ENCODE results near the gene AP3D1. TPM values are rescaled to one million over a fixed set of nuclear protein-coding genes. Genes with fewer than 3 reads are reported as not detected.

The AP3D1 gene
- total and polyA plus RNA-seq, 10 donors, result 32.8 to 112 (median 96.2) TPM

DNA sequence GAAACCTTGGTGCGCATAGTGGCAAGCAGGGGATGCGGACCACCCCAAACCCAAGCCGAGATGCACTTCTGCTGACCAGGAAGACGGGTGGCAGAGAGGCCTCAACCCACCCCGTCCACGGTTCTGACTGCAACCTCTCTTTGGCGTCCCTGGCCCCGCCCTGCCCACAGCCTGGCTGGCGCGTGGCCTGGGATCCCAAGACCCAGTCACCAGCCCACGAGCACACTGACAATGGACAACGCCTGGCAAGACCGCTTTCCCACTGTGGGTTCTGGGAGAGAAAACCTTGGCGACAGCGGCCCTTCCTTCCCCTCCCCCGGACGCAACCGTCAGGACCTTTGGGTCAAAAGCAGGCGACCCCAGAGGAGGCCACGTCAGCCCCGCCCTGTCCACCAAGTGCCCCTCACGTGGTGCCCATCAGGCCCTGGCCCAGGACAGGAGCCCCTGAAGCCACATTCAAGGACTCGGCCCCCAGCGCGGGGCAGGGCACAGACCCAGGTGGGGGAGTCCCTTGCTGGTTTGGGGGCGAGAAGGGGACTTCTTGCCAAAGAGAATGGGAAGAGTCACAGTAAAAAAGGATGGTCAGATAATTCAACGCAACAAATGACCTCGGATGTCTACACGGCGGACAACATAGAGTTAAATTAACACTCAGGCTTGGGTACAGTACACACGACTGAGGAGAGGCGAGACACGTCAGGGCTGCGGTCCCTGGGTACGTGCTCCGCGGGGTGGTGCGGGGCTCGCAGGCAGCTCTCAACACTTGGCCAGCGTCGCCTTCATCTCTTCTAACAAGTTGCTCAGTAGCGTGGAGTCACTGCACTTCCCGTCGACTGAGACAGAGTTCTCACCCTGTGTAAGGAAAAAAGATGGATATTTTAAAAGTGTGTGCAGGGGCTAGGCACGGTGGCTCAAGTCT lies 49.7 kb downstream of the AP3D1 start:
- Histone ChIP-seq H3K4me3 (no peak overlapping the region), H3K9me3 (peaks cover 0 to 13% (median 4%) of the 10 kb centered on the region in 8 donors), H3K27me3 (replicated peaks in 1 of 7) (no peaks in the 10 kb centered on the region), H3K27ac (no peak overlapping the region), H3K4me1 (peaks cover 7 to 17% (median 13%) of the 10 kb centered on the region in 6 donors), H3K36me3 (peaks cover 0 to 81% (median 60%) of the 10 kb centered on the region in 6 donors)
- DNase-seq, result no peak
- TF ChIP-seq CTCF (IDR thresholded peaks at IDR 0.05 in 8 of 11, conservative IDR thresholded peaks at IDR 0.05 in 3 of 11), result no peak
- peak in 1 of 3 donors; percentile 1 for TF ChIP-seq POLR2AphosphoS5 (IDR thresholded peaks at IDR 0.05)
- no peak for TF ChIP-seq POLR2A (IDR thresholded peaks at IDR 0.05)
- 87 to 92% (median 91%) methylated on average over 34 to 45 of the region's 45 CpGs for WGBS, 5 donors
- intact Hi-C loops (cut with DNase I; ENCODE audit: low total_unique reads), result no loop called here

DNA sequence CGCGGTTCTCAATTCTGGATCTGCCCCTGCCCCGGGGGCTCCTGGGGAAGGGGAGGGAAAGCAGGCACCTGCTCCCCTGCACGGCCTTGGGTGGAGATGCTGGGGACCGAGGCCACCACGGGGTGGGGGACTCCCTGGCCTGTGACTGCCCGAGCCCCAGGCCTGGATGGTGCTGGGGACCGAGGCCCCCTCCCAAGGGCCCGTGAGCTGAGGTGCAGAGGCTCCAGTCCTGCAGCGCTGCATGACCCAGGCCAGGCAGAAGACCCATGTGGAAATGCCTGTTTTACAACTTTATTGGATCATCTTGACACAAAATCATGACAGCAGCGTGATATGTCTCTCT lies 50.7 kb downstream of the AP3D1 start:
- peaks cover 7 to 17% (median 14%) of the 10 kb centered on the region in 6 donors for H3K4me1 ChIP-seq
- H3K4me3 ChIP-seq, result no peak overlapping the region
- intact Hi-C loops (cut with DNase I; ENCODE audit: low total_unique reads), result no loop called here
- peaks cover 0 to 10% (median 3%) of the 10 kb centered on the region in 8 donors for H3K9me3 ChIP-seq
- 94 to 100% (median 95%) methylated on average over 3 to 11 of the region's 11 CpGs for WGBS, 5 donors
- peaks cover 0 to 71% (median 51%) of the 10 kb centered on the region in 6 donors for H3K36me3 ChIP-seq
- H3K27ac ChIP-seq, result no peak overlapping the region
- DNase-seq, result no peak
- no peaks in the 10 kb centered on the region for H3K27me3 ChIP-seq (replicated peaks in 1 of 7)
- no peak for TF ChIP-seq CTCF (IDR thresholded peaks at IDR 0.05 in 8 of 11, conservative IDR thresholded peaks at IDR 0.05 in 3 of 11)
- TF ChIP-seq POLR2AphosphoS5 (IDR thresholded peaks at IDR 0.05), result no peak
- no peak for TF ChIP-seq POLR2A (IDR thresholded peaks at IDR 0.05)

DNA sequence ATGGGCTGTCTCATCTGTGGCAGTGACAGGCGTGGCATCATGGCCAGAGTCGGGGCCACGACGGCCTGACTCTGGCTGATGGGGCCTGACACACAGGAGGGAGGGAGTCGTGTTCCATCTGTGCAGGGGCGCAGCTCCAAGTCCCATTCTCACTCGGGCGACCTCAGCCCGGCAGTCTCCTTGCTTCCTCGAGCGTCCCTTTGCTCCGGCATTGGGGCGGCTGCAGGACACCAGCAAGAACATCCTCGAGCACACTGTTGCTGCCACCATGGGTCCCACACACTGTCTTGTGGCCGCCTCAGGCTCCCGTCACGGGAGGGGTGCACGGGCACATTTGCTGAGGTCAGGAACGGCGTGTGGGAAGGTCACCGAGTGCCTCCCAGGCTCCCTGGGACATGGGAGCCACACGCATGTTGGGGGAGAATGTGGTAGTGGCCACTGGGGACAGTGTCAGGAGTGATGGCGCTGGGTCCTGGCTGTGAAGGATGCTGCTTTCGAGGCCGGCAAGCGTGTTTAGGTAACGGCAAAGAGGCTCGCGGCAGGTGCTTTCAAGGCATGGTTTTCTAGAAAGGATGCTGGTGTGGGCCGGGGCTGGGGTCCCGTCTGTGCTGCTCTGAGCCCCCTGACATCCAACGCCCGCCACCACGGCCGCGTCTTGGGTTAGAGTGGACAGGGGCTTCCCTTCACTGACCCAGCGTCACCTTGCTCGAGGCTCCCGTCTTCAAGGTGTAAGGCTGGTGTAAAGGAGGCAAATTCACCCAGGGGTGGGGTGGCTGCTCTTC lies 51.2 kb downstream of the AP3D1 start:
- Histone ChIP-seq H3K9me3 (peaks cover 0 to 4% (median 0%) of the 10 kb centered on the region in 8 donors), H3K4me1 (peaks cover 7 to 22% (median 19%) of the 10 kb centered on the region in 6 donors), H3K27me3 (replicated peaks in 1 of 7) (no peaks in the 10 kb centered on the region), H3K4me3 (no peak overlapping the region), H3K36me3 (peaks cover 0 to 65% (median 45%) of the 10 kb centered on the region in 6 donors), H3K27ac (no peak overlapping the region)
- DNase-seq, result no peak
- TF ChIP-seq POLR2AphosphoS5 (IDR thresholded peaks at IDR 0.05) (peak in 2 of 3 donors; percentile 38 to 73), POLR2A (IDR thresholded peaks at IDR 0.05) (no peak)
- intact Hi-C loops (cut with DNase I; ENCODE audit: low total_unique reads), result no loop called here
- 91 to 97% (median 92%) methylated on average over 35 to 39 of the region's 39 CpGs for WGBS, 5 donors

GRCh38 chr19:2099054-2099501 lies 52.3 kb downstream of the AP3D1 start:
- peak overlapping the region in 1 of 8 donors; percentile 4 for H3K27ac ChIP-seq
- intact Hi-C loops (cut with DNase I; ENCODE audit: low total_unique reads), result no loop called here
- peaks cover 12 to 33% (median 29%) of the 10 kb centered on the region in 6 donors for H3K4me1 ChIP-seq
- H3K36me3 ChIP-seq, result peaks cover 0 to 55% (median 39%) of the 10 kb centered on the region in 6 donors
- TF ChIP-seq POLR2A (IDR thresholded peaks at IDR 0.05), result no peak
- no peak for TF ChIP-seq CTCF (IDR thresholded peaks at IDR 0.05 in 8 of 11, conservative IDR thresholded peaks at IDR 0.05 in 3 of 11)
- TF ChIP-seq POLR2AphosphoS5 (IDR thresholded peaks at IDR 0.05), result peak in 2 of 3 donors; percentile 33 to 57
- H3K9me3 ChIP-seq, result no peaks in the 10 kb centered on the region
- H3K4me3 ChIP-seq, result no peak overlapping the region
- H3K27me3 ChIP-seq (replicated peaks in 1 of 7), result no peaks in the 10 kb centered on the region
- 83 to 93% (median 88%) methylated on average over 2 to 16 of the region's 16 CpGs for WGBS, 5 donors
- DNase-seq, result no peak

All from spleen (tissue), 11 donors.